HG02981 (cell line): Measurements from ENCODE around the gene HOXB5.

Source experiments
- ATAC-seq: cut with Tn5 transposase; IDR thresholded peaks from one replicate; pipeline ENCODE4 v1.9.1; 2021; ENCODE audit warnings: mild to moderate bottlenecking, moderate library complexity; ENCODE audit not compliant: unreplicated experiment

Gene HOXB5

DNA sequence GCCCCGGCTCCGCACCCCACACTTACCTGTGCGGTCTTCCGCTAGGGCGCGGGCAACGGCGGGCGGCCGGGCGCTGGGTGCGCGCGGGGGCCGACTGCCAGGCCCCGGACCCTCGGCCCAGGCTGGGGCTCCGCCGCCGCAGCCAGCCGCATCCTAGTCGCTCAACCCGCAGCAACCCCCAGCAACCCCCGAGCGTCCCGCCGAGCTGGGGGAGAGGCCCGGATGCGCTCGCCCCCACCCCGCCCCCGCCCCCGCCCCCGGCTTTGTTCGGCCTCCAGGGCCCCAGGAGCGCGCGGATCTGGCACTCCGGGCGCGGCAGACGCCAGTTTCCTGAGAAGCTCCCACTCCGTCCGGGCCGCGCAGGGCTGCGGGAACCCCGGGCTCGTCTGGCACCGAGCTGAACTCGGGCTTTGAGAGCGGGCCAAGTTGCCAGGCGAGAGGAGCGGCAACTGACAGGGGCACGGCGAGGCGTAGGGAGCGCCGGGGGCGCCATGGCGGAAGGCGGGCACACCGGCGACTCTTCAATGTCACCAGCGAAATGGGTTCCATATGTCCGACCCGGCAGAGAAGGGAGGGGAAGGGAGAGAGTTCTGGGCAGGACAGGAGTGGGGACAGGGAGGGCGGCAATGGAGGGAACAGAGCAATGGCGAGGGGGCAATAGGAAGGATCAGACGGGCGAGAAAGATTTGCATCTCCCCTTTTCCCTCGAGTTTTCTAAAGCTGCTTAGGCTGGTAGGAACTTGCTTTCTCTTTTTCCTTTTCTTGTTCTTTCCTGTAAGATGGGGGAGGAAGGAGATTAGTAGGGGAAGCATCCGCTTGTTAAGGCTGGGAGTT lies 29.2 kb downstream of the HOXB5 start:
- ATAC-seq, result no peak

- ATAC-seq, result no peak
Measured at GRCh38 chr17:48563867-48564187, 29.8 kb downstream of the HOXB5 start.

DNA sequence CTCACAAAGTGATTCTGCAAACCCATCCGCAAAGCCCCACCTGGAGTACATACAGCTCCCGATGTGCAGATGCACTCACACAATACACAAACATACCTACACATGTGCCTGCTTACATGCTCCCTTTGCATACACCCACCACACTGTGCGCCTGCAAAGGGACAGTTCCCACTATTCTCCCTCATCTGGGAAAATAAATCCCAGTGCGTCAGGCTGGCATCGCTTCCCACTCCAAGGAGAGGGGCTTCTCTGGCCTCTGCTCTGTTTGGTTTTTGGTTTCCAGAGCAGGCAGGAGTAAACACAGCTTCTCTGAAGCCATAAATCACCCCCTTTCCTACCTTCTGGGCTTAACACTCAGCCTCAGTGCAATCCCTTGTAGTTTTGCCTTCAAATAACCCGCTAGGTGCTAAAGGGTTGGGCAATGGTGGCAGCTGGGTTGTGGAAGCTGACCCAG lies 30.2 kb downstream of the HOXB5 start:
- ATAC-seq, result no peak

GRCh38 chr17:48562934-48563333 lies 30.6 kb downstream of the HOXB5 start:
- no peak for ATAC-seq

- peak; percentile 57 for ATAC-seq
Measured at GRCh38 chr17:48561884-48562810, 31.4 kb downstream of the HOXB5 start.

GRCh38 chr17:48559840-48560817 lies 33.5 kb downstream of the HOXB5 start:
- no peak for ATAC-seq

- no peak for ATAC-seq
Measured at GRCh38 chr17:48559122-48559839, 34.3 kb downstream of the HOXB5 start.

GRCh38 chr17:48558831-48559121 lies 34.8 kb downstream of the HOXB5 start:
- ATAC-seq, result no peak

DNA sequence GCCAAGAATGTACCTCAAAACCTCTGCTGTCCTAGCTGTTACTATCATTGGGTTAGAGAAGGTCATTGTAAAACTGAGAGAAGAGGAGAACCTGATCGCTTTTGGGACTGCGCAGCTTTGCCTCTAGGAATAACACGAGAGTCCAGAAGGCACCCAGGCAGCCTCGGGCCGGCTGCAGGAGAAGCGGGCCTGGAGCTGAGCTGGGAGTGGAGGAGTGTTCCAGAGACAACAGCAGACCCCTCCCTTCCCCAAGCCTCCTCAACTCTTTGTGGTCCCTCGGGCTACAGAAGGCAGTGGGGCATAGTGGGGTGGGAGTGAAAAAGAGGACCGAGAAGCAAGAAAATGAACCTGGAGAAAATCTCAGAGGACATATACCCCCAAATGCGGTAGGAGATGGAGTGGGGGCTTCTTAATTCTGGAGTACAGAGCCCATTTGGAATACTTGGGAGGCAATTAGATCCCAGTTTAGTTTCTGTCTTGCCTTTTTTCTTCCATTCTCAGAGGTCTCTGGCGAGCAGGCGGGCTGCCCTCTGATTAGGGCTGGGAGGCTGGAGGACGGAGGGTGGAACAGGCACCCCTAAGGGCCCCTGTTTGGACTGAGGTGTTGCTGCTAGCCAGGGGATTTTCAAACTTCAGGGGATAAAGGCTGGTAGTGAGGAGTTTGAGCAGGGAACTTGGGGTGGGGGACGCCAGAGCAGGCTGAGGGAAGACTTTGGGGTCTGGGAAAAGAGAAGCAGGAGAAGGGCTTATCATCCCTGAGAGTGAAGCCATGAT lies 35.3 kb downstream of the HOXB5 start:
- no peak for ATAC-seq

- ATAC-seq, result no peak
Measured at GRCh38 chr17:48556576-48557401, 36.8 kb downstream of the HOXB5 start.

DNA sequence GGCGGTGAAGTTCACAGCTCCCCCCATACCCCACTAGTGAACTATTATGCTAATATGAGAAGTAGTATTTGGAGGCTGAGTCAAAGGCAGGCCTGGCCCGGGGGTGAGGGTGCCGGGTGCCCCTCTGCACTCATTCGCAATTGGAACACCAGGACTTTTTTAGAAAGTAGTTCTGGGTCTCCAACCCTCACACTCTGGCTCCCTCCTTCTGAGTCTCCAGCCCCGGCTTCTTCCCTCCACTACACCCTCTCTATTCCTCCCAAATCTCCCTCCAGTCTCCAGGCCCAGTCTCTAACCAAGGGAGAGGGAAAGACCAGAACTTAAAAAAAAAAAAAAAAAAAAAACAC lies 37.4 kb downstream of the HOXB5 start:
- ATAC-seq, result no peak

DNA sequence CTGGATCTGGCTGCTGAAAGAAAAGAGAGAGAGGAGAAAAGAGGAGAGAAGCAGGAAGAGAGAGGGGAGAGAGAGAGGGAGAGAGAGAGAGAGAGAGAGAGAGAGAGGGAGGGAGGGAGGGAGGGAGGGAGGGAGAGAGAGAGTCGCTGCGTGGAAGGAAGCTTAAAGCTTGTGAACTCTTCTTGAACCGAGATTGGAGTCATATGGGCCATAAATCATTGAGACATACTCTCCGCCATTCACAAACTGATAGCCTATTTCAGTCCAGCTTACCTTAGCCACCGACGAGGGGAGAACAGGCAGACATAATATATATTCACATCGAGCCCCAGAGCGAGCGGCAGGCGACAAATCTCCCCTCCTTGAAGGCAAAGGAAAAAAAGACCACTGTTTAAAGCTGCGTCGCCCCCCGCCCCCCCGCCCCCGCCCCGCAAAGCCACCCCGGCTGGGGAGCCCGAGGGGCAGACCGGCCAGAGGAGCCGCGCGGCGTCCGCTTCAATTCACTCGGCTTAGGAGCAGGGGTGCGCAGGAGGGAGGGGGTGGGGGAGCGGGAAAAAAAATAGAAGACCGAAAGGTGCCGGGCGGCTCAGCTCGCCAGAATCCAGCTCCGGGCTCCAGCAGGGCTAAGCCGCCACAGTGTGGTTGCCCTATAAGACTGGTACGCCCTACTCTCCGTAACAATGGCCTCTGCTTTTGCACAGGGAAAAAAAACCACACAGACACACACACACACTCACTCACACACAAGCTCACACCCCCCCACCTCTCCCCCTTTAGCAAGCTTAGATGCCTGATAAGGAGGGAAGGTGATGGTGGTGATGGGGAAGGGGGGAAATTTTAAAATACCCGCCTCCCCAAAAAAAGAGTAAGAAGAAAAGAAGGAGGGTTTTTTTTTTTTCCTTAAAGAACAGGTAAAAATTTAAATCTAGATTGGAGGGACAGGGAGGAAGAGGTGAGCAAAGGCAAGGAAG lies 38.0 kb downstream of the HOXB5 start:
- no peak for ATAC-seq

DNA sequence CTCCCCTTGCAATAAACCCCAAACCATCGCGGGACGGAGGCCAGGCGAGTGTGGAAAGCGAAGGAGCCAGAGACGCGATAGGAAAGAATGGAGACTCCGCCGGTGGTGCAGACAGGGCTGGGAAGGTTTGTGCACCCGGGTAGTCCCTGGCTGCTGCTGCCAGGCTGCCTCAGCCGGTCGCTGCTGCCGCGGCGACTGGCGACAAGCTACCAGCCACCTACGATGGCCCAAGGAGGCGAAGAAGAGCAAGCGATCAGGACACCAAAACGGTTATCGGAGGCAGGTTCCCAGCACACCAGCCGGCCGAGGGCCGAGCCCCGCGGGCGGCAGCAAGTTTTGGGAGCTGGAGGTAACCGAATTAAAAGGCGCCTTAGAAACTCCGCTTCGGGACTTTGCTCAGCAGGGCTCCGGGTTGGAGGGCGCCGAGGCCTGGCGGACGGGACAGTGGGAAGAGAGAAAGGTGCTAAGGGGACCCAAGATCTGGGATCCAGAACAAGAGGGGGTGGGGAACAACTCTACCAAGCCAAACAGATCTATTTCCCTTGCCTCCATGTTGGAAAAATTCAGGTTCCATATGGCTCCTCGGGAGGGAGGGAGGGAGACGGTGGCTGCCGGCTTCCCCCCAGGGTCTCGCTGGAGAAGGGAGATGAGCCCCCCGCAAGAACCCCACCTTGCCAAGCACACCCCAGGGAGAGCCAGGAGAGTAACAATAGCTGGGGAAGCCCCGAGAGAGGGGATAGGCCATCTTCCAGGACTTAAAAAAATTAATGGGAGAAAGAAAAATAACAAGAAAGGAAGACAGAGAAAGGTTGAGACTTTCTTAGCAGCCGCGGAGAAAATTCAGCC lies 38.9 kb downstream of the HOXB5 start:
- ATAC-seq, result no peak

DNA sequence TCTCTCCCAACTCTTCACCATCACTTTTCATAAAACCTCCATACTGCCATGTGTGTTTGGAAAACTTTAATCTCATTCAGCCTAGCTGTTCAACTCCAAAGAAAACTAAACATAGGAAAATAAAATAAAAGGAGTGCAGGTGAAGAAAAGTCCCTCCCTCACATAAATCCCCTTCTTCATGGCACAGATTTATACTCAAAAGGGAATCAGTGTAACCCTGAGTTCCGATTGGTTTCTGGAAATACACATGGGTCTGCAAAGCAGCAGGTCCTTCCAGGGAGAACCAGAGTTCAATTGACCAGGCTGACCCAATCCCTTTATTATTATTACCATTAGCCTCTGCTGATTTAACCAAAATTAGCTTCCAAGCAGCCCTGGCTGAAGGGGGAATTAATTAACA lies 39.8 kb downstream of the HOXB5 start:
- ATAC-seq, result no peak

DNA sequence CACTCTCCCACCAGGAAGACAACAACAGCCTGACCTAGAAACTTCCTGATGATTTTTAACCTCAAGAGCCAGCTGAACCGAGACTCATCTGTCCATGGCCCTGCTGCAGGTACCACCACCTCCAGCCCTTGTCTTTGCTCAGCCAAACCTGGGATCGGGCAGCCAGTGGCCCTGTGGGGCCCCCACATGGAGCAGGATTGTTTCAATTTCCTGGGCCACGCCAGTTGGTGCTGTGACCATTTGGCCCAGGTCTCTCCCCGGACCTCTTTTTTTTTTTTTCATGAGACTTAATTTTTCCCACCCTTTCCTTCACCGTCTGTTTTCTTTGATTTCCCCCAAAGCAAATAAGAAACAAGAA lies 40.4 kb downstream of the HOXB5 start:
- no peak for ATAC-seq

GRCh38 chr17:48552466-48553189 lies 41.0 kb downstream of the HOXB5 start:
- ATAC-seq, result no peak
